GM15510 (cell line): ENCODE data around the gene PCDH8.

Experiments used
- POLR2A ChIP-seq: IDR thresholded peaks from 3 replicates; pipeline ENCODE4 v1.6.1; 2011; ENCODE audit warnings: borderline replicate concordance; ENCODE audit not compliant: insufficient read length; ENCODE audit errors: extremely low read depth

The PCDH8 gene

GRCh38 chr13:52869050-52869449 lies 20.6 kb upstream of the PCDH8 start:
- no peak for TF ChIP-seq POLR2A

GRCh38 chr13:52868190-52868589 lies 19.8 kb upstream of the PCDH8 start:
- no peak for TF ChIP-seq POLR2A

DNA sequence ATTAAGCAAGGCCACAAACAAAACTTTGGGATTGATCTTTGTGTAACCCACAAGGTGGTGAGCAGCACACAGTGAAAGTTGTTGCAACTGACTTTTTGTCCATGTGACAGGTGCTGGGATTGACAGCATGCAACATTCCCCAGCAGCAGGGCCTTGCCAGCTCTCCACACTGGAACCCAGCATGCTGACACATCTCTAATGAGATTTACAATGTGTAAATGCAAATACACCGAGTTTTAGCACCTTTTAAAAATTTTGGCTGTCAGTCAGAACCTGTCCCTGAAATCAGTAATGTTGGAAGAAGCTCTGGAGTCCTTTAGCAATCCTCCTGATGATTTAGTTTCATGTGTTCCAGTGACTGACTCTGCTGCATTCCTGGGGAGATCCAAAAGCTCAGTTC lies 16.5 kb upstream of the PCDH8 start:
- TF ChIP-seq POLR2A = no peak

DNA sequence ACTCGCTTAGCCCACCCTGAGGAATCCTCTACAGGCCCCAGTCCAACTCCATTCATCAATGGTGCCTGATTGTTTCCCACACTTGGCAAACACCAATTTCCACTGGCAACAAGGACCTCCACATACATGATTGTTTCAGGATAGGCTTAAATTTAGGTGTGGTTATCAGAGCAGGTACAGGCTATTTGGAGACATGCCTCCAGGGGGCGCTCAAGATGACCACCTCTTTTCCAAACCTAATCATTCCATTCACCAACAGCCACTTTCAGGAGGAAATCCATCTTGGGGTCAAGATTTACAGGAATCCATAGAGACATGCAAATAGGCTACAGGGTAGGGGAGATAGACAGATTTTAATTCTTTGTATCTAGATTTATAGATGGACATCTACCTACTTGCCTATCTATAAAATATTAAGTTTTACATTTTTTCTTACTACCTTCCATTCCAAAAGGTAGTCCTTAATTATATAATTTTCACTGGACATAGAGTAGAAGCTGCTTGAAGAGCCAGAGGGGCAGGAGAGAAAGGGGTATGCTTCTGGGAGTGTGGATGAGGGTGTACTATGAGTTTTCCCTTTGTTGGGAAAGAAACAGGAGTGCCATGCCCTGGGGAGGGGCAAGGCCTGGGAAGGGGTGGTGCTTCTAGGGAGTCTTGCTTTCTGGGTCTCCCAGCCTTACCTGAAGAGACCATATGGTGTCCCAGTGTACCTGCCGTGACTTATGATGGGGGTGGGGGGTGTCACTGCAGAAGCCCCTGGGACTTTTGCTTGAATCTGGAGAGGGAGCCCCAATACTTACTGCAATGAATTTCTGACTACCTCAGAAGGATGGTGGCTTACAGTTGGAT lies 14.1 kb upstream of the PCDH8 start:
- no peak for TF ChIP-seq POLR2A

GRCh38 chr13:52852444-52852843 lies 4.0 kb upstream of the PCDH8 start:
- no peak for TF ChIP-seq POLR2A

DNA sequence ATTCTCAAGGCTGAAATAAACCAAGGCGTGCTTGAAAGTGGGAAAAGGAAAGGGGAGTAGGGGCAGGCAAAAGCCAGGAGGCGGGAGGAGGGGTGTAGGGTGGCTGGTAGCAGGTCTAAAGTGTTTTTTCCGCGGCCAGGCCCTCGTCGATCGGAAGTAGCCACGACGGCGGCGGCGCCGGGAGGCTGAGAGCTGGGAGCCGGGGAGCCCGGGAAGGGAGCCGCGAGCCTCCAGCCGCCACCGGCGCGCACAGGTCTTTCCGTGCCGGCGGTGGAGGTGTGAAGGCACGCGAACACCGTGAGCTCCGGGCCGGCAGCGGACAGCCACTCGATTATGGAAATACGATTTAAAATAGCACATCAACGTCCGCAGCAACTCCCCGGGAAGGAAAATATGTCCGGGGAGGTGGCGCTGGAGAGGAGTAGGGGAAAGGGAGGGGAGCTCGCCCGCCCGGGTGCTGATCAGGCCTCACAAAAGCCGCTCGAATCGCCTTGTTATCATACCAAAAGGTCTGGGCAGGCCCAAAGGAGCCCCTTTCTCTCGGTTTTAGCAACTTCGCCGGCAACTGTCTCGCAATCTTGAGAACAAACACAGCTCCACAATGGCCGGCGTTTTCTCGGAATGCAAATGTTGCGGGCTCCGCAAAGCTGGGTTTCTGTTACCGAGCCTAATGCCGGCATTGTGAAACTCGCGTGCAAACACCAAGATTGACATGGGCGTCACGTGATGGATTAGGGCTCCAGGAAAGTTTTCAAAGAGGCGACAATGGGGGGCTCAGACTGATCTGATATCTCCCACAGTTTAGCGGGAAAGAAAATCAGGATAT lies 2.9 kb upstream of the PCDH8 start:
- no peak for TF ChIP-seq POLR2A

DNA sequence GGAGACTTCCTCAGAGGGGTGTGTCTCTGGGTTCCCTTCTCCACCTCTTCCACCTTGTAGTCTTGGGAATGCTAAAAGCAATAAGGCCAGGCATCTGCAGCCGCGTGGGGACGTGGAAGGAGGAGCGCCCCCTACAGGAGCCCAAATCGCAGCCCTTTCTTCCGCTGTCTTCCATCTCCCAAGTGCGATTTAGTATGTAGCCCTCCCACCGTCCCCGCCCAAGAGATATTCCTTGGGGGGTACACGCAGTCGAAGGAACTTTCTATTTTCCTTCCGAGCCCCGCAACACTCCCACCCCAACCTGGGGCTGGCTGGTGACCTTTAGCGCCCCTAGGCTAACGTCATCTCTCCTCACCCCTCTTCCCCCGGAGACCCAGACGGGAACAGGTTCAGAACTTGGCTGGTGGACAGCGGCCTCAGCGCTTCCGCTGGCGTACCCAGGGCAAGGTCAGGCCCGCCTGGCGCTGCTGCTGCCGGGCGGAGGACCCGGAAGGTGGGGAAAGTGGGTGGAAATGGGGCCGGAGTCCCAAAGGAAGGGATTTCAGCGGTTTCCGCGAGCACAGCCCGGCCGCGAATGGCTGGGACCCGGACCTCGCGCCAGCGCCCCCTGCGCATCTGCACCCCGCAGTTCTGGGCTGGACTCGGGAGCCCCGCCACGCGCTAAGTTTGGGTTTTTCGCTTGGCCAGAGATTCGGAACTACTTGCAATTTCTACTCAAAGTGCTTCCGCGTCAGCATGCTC lies 2.1 kb upstream of the PCDH8 start:
- TF ChIP-seq POLR2A = no peak

DNA sequence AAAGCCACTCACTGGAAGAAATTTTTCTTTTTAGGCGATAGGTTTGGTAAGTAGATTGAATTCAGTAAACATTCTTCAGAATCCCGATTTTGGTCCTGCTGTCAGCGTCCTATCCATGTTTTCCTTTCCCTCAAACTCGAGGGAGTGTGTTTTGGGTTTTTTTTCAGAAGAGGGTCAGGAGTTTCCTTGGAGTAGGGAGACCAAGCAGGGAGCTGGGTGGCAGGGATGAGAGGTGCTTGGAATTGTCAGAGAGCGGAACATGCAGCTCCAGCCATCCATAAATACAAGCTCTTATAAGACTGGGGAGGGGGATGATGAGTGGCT lies 1.6 kb upstream of the PCDH8 start:
- TF ChIP-seq POLR2A = no peak

GRCh38 chr13:52849291-52850071 lies 1.0 kb upstream of the PCDH8 start:
- no peak for TF ChIP-seq POLR2A

GRCh38 chr13:52847682-52848432 lies 583 bp downstream of the PCDH8 start:
- no peak for TF ChIP-seq POLR2A

DNA sequence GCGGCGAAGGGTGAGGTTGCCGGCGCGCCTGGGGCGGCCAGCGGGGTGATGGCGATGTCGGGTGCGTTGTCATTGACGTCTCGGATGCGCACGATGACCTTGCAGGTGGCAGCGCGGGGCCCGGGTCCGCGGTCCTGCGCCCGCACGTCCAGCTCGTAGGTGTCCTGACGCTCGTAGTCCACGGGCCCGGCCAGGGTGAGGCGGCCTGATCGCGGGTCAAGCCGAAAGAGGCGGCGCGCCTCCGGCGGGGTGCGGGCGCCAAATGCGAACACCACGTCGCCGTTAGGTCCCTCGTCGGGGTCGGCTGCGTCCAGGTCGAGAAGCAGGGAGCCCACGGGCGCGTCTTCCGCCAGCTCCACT lies 1.1 kb downstream of the PCDH8 start:
- no peak for TF ChIP-seq POLR2A

DNA sequence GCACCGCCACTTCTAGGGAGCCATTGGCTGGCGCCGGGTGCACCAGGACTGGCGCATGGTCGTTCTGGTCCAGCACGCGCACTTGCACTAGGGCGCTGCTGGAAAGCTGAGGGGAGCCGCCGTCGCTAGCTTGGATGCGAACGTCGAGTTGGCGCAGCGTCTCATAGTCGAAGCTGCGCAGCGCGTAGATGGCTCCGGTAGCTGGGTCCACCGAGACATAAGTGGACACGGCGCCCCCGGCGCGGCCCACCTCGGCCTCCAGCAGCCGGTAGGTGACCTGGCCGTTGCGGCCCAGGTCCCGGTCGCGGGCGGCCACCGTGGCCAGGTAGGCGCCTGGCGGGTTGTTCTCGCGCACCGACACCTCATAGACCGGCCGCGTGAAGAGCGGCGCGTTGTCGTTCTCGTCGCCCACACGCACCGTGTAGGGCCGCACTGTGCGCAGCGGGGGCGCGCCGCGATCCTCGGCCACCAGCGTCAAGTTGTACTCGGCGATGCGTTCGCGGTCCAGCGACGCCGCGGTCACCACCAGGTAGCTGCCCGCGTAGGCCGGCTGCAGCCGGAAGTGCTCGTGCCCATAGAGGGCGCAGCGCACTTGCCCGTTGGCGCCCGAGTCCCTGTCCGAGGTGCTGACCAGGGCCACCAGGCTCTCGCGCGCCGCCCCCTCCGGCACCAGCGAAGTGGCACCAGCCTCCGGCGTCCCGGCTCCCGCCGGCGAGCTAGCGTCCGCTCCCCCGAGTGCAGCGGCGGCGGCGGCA lies 1.7 kb downstream of the PCDH8 start:
- no peak for TF ChIP-seq POLR2A
